ENCODE data around the gene CA10. TPM values are rescaled to one million over a fixed set of nuclear protein-coding genes. Genes with fewer than 3 reads are reported as not detected.

CA10 gene
- total and polyA plus RNA-seq, 2 of the 4 experiments (the other 2 are of a cell fraction), result not detected

GRCh38 chr17:51813784-51814174 is 344.7 kb downstream of the CA10 start:
- POLR2A ChIA-PET (ENCODE audit: unreplicated experiment), result no interaction called here
- TF ChIP-seq CTCF (conservative IDR thresholded peaks at IDR 0.05; ENCODE audit: low read depth, low read length) (no peak), CEBPB (IDR thresholded peaks at IDR 0.05; ENCODE audit: low read depth, low read length) (no peak), MXI1 (IDR thresholded peaks at IDR 0.05; ENCODE audit: borderline replicate concordance, low read depth, low read length) (no peak), NFE2L2 (IDR thresholded peaks at IDR 0.05; ENCODE audit: low read depth, low read length) (no peak), FOS (IDR thresholded peaks at IDR 0.05; ENCODE audit: low read depth, low read length) (no peak), BHLHE40 (IDR thresholded peaks at IDR 0.05; ENCODE audit: low read depth, low read length) (no peak), SMC3 (IDR thresholded peaks at IDR 0.05; ENCODE audit: low read depth, low read length) (no peak)
- in situ Hi-C loops (cut with MboI; ENCODE audit: low sequenced_read_pairs), result no loop called here

More at GRCh38 chr17:51813784-51814174, 344.7 kb downstream of the CA10 start:
- DNase-seq, result no peak
- ATAC-seq (ENCODE audit: low read depth), result no peak
- WGBS, 2 experiments (ENCODE audit: extremely low coverage in 2 of 2, insufficient read length in 1 of 2), result no CpG with 5 or more reads among the region's 1 CpG
- H3K27ac ChIP-seq (ENCODE audit: insufficient read depth, low read length), result no peak overlapping the region
- H3K9me3 ChIP-seq (ENCODE audit: control insufficient read depth, insufficient read depth, low read length), result peaks cover 17% of the 10 kb centered on the region
- H3K23ac ChIP-seq (ENCODE audit: low read depth, low read length), result no peak overlapping the region
- no peak overlapping the region for H3K9ac ChIP-seq (ENCODE audit: low read depth, low read length)
- H2AK9ac ChIP-seq (replicated peaks; ENCODE audit: low read depth, low read length, poor library complexity), result no peak overlapping the region
- H3K18ac ChIP-seq (ENCODE audit: low read depth, low read length), result no peak overlapping the region
- H2BK5ac ChIP-seq (ENCODE audit: low read depth, low read length, poor library complexity, severe bottlenecking), result no peak overlapping the region
- no peaks in the 10 kb centered on the region for H3K79me1 ChIP-seq (ENCODE audit: low read depth in 1 of 2, low read length in 2 of 2)
- H3K27me3 ChIP-seq (ENCODE audit: control insufficient read depth, insufficient read depth, low read length), result no peaks in the 10 kb centered on the region
- no peak overlapping the region for H2BK120ac ChIP-seq (ENCODE audit: low read depth, low read length)
- dilution Hi-C loops (cut with HindIII; ENCODE audit: low sequenced_read_pairs, unreplicated experiment), result no loop called here
- no peak overlapping the region for H3K4me2 ChIP-seq (ENCODE audit: low read depth, low read length)
- no peak overlapping the region for H4K5ac ChIP-seq (ENCODE audit: low read depth, low read length)
- H2AK5ac ChIP-seq (ENCODE audit: low read depth, low read length), result no peak overlapping the region
- H3K9me1 ChIP-seq (ENCODE audit: insufficient read depth, low read length), result no peaks in the 10 kb centered on the region
- no peak overlapping the region for H4K91ac ChIP-seq (ENCODE audit: insufficient read depth, low read depth, low read length)
- no peaks in the 10 kb centered on the region for H4K20me1 ChIP-seq (ENCODE audit: insufficient read depth, low read length)
- no peak overlapping the region for H4K8ac ChIP-seq (ENCODE audit: low read depth in 2 of 2, low read length in 2 of 2)
- no peak overlapping the region for H3K4ac ChIP-seq (ENCODE audit: low read depth, low read length)
- no peak overlapping the region for H2BK15ac ChIP-seq (ENCODE audit: low read depth, low read length)
- no peak overlapping the region for H2BK20ac ChIP-seq (ENCODE audit: low read depth, low read length)
- H3K4me1 ChIP-seq (ENCODE audit: control insufficient read depth, insufficient read depth, low read length), result no peaks in the 10 kb centered on the region
- no peak overlapping the region for H3K4me3 ChIP-seq (ENCODE audit: insufficient read depth, low read depth, low read length)
- no peaks in the 10 kb centered on the region for H3K36me3 ChIP-seq (ENCODE audit: control insufficient read depth, insufficient read depth, low read length)
- intact Hi-C loops (cut with micrococcal nuclease), result no loop called here
- no peak overlapping the region for H2AFZ ChIP-seq (replicated peaks; ENCODE audit: low read length, poor library complexity)
- BruUV-seq (replicated peaks), result no TSS peak
- CTCF ChIA-PET, result no interaction called here
- H3K56ac ChIP-seq (ENCODE audit: extremely low read depth, insufficient read depth, low read length), result no peak overlapping the region
- H3K14ac ChIP-seq (replicated peaks; ENCODE audit: low read depth, low read length), result no peak overlapping the region
